Measurements from ENCODE around the gene AMBN.

AMBN gene

GRCh38 chr4:70559924-70560323 lies 32.1 kb upstream of the AMBN start:
- H3K4me3 ChIP-seq (IDR thresholded peaks at IDR 0.05; ENCODE audit: insufficient read depth, low read depth, low read length): no peak overlapping the region
- no peaks in the 10 kb centered on the region for H3K27me3 ChIP-seq (ENCODE audit: insufficient read depth, low read depth)
- peaks cover 13% of the 10 kb centered on the region for H3K4me1 ChIP-seq (ENCODE audit: low read depth, poor library complexity, severe bottlenecking)
- H4K20me1 ChIP-seq (ENCODE audit: insufficient read depth): no peaks in the 10 kb centered on the region
- H3K79me2 ChIP-seq (ENCODE audit: insufficient read depth, low read depth): no peaks in the 10 kb centered on the region
- TF ChIP-seq CTCF (conservative IDR thresholded peaks at IDR 0.05; ENCODE audit: low read depth, low read length): no peak
- no peak overlapping the region for H3K4me2 ChIP-seq
- no peak overlapping the region for H2AFZ ChIP-seq (ENCODE audit: low read depth)
- no peak overlapping the region for H3K27ac ChIP-seq
- H3K36me3 ChIP-seq (ENCODE audit: insufficient read depth): no peaks in the 10 kb centered on the region
- H3K9ac ChIP-seq: no peak overlapping the region

GRCh38 chr4:70564033-70564432 lies 28.0 kb upstream of the AMBN start:
- no peaks in the 10 kb centered on the region for H3K27me3 ChIP-seq (ENCODE audit: insufficient read depth, low read depth)
- no peak overlapping the region for H3K4me3 ChIP-seq (IDR thresholded peaks at IDR 0.05; ENCODE audit: insufficient read depth, low read depth, low read length)
- no peak overlapping the region for H3K9ac ChIP-seq
- H4K20me1 ChIP-seq (ENCODE audit: insufficient read depth): no peaks in the 10 kb centered on the region
- no peaks in the 10 kb centered on the region for H3K36me3 ChIP-seq (ENCODE audit: insufficient read depth)
- H3K4me1 ChIP-seq (ENCODE audit: low read depth, poor library complexity, severe bottlenecking): peaks cover 1% of the 10 kb centered on the region
- H2AFZ ChIP-seq (ENCODE audit: low read depth): no peak overlapping the region
- no peaks in the 10 kb centered on the region for H3K79me2 ChIP-seq (ENCODE audit: insufficient read depth, low read depth)
- no peak overlapping the region for H3K4me2 ChIP-seq
- no peak overlapping the region for H3K27ac ChIP-seq
- no peak for TF ChIP-seq CTCF (conservative IDR thresholded peaks at IDR 0.05; ENCODE audit: low read depth, low read length)

- Histone ChIP-seq H3K4me3 (IDR thresholded peaks at IDR 0.05; ENCODE audit: insufficient read depth, low read depth, low read length) (no peak overlapping the region), H3K4me1 (ENCODE audit: low read depth, poor library complexity, severe bottlenecking) (no peaks in the 10 kb centered on the region), H3K79me2 (ENCODE audit: insufficient read depth, low read depth) (no peaks in the 10 kb centered on the region), H2AFZ (ENCODE audit: low read depth) (no peak overlapping the region), H3K4me2 (no peak overlapping the region), H3K36me3 (ENCODE audit: insufficient read depth) (no peaks in the 10 kb centered on the region), H3K27ac (no peak overlapping the region), H4K20me1 (ENCODE audit: insufficient read depth) (no peaks in the 10 kb centered on the region), H3K9ac (no peak overlapping the region), H3K27me3 (ENCODE audit: insufficient read depth, low read depth) (no peaks in the 10 kb centered on the region)
- TF ChIP-seq CTCF (conservative IDR thresholded peaks at IDR 0.05; ENCODE audit: low read depth, low read length): no peak
Measured at GRCh38 chr4:70570796-70571195, 21.3 kb upstream of the AMBN start.

- no peak for TF ChIP-seq CTCF (conservative IDR thresholded peaks at IDR 0.05; ENCODE audit: low read depth, low read length)
- no peak overlapping the region for H3K4me3 ChIP-seq (IDR thresholded peaks at IDR 0.05; ENCODE audit: insufficient read depth, low read depth, low read length)
- no peak overlapping the region for H3K27ac ChIP-seq
- H3K4me1 ChIP-seq (ENCODE audit: low read depth, poor library complexity, severe bottlenecking): no peaks in the 10 kb centered on the region
- no peak overlapping the region for H3K4me2 ChIP-seq
- H3K27me3 ChIP-seq (ENCODE audit: insufficient read depth, low read depth): no peaks in the 10 kb centered on the region
- H2AFZ ChIP-seq (ENCODE audit: low read depth): no peak overlapping the region
- H3K36me3 ChIP-seq (ENCODE audit: insufficient read depth): no peaks in the 10 kb centered on the region
- no peak overlapping the region for H3K9ac ChIP-seq
- no peaks in the 10 kb centered on the region for H4K20me1 ChIP-seq (ENCODE audit: insufficient read depth)
- H3K79me2 ChIP-seq (ENCODE audit: insufficient read depth, low read depth): no peaks in the 10 kb centered on the region
Measured at GRCh38 chr4:70571772-70572171, 20.3 kb upstream of the AMBN start.

GRCh38 chr4:70575964-70576363 lies 16.1 kb upstream of the AMBN start:
- TF ChIP-seq CTCF (conservative IDR thresholded peaks at IDR 0.05; ENCODE audit: low read depth, low read length): no peak
- Histone ChIP-seq H3K4me3 (IDR thresholded peaks at IDR 0.05; ENCODE audit: insufficient read depth, low read depth, low read length) (no peak overlapping the region), H3K4me1 (ENCODE audit: low read depth, poor library complexity, severe bottlenecking) (no peaks in the 10 kb centered on the region)

More at GRCh38 chr4:70575964-70576363, 16.1 kb upstream of the AMBN start:
- Histone ChIP-seq H3K4me2 (no peak overlapping the region), H3K27ac (no peak overlapping the region), H3K27me3 (ENCODE audit: insufficient read depth, low read depth) (no peaks in the 10 kb centered on the region), H3K9ac (no peak overlapping the region), H4K20me1 (ENCODE audit: insufficient read depth) (no peaks in the 10 kb centered on the region), H3K79me2 (ENCODE audit: insufficient read depth, low read depth) (no peaks in the 10 kb centered on the region), H3K36me3 (ENCODE audit: insufficient read depth) (no peaks in the 10 kb centered on the region), H2AFZ (ENCODE audit: low read depth) (no peak overlapping the region)
